ENCODE data around the gene TTPAL.

GRCh38 chr20:44536175-44536574 lies 60.5 kb downstream of the TTPAL start:
- TF ChIP-seq POLR2A (IDR thresholded peaks at IDR 0.05; ENCODE audit: low read depth) (no peak), CTCF (IDR thresholded peaks at IDR 0.05) (no peak)

Data from esophagus muscularis mucosa (tissue), 3 donors.